WTC11 (cell line): ENCODE results near the gene MRPL33. TPM values are rescaled to one million over a fixed set of nuclear protein-coding genes. Genes with fewer than 3 reads are reported as not detected.

Source experiments
- ATAC-seq: fragments of 200-7000 bp; cut with Tn5 transposase; 2 replicates; pipeline ENCODE4 v1.10.0; 2021; ENCODE audit warnings: mild to moderate bottlenecking, moderate library complexity
- CTCF ChIA-PET: fragments of 300-600 bp; sonication (Branson Sonifier 250); formaldehyde crosslinking; loops from one replicate; lab custom pipeline; 2021; ENCODE audit warnings: antibody characterized with exemption; lab: Charles Lee
- POLR2A ChIA-PET: fragments of 350-600 bp; sonication (Branson Sonifier 250); formaldehyde crosslinking; loops from one replicate; lab custom pipeline; 2021; ENCODE audit warnings: antibody characterized with exemption; lab: Charles Lee
- DNase-seq: peaks from one replicate; pipeline ENCODE4 v3.0.0; 2021; ENCODE audit warnings: low spot score
- H3K27ac Mint-ChIP-seq: 2 replicates; pipeline ENCODE4 v1.8.0; 2021; ENCODE audit warnings: mixed read lengths
- H3K27me3 Mint-ChIP-seq: 2 replicates; pipeline ENCODE4 v1.8.0; 2021; ENCODE audit warnings: low read depth, mild to moderate bottlenecking, moderate library complexity, mixed read lengths
- H3K36me3 Mint-ChIP-seq: 2 replicates; pipeline ENCODE4 v1.8.0; 2021; ENCODE audit warnings: mixed read lengths
- H3K4me1 Mint-ChIP-seq: 2 replicates; pipeline ENCODE4 v1.8.0; 2022; ENCODE audit warnings: mixed read lengths
- H3K4me3 Mint-ChIP-seq: 2 replicates; pipeline ENCODE4 v1.8.0; 2021; ENCODE audit warnings: mild to moderate bottlenecking, moderate library complexity, mixed read lengths
- H3K9me3 Mint-ChIP-seq: 2 replicates; pipeline ENCODE4 v1.8.0; 2021; ENCODE audit warnings: mixed read lengths
- ATF3 ChIP-seq: sonication (generic); formaldehyde crosslinking; conservative IDR thresholded peaks from 2 replicates; pipeline ENCODE4 v1.8.1; 2022; ENCODE audit warnings: mild to moderate bottlenecking, missing genetic modification reagents
- ATF6 ChIP-seq: sonication (generic); formaldehyde crosslinking; IDR thresholded peaks from 2 replicates; pipeline ENCODE4 v1.8.1; 2023; ENCODE audit warnings: mild to moderate bottlenecking, missing genetic modification reagents
- CBFB ChIP-seq: sonication (generic); formaldehyde crosslinking; IDR thresholded peaks from 2 replicates; pipeline ENCODE4 v1.8.1; 2022; ENCODE audit warnings: mild to moderate bottlenecking, low read depth, missing genetic modification reagents
- CREM ChIP-seq: sonication (generic); formaldehyde crosslinking; IDR thresholded peaks from 2 replicates; pipeline ENCODE4 v1.8.1; 2022; ENCODE audit warnings: mild to moderate bottlenecking, missing genetic modification reagents, moderate library complexity
- E2F1 ChIP-seq: sonication (generic); formaldehyde crosslinking; IDR thresholded peaks from 2 replicates; pipeline ENCODE4 v1.8.0; 2022; ENCODE audit warnings: mild to moderate bottlenecking, missing genetic modification reagents
- ERG ChIP-seq: fragments of 250-450 bp; sonication (Bioruptor Pico); IDR thresholded peaks from 2 replicates; pipeline ENCODE4 v1.8.0; 2021; ENCODE audit warnings: mild to moderate bottlenecking
- IRF2 ChIP-seq: sonication (generic); formaldehyde crosslinking; IDR thresholded peaks from 2 replicates; pipeline ENCODE4 v1.8.0; 2022; ENCODE audit warnings: low read depth, missing genetic modification reagents, borderline replicate concordance
- JAZF1 ChIP-seq: fragments of 250-450 bp; sonication (Bioruptor Pico); IDR thresholded peaks from 2 replicates; pipeline ENCODE4 v1.9.0; 2021; ENCODE audit warnings: moderate library complexity, mild to moderate bottlenecking, inconsistent platforms
- JUN ChIP-seq: sonication (generic); formaldehyde crosslinking; IDR thresholded peaks from 2 replicates; pipeline ENCODE4 v1.8.0; 2023; ENCODE audit warnings: mild to moderate bottlenecking, missing genetic modification reagents
- MYBL2 ChIP-seq: sonication (generic); formaldehyde crosslinking; IDR thresholded peaks from 2 replicates; pipeline ENCODE4 v1.8.1; 2023; ENCODE audit warnings: mild to moderate bottlenecking, moderate library complexity, missing genetic modification reagents
- NFATC4 ChIP-seq: fragments of 250-450 bp; sonication (Bioruptor Pico); IDR thresholded peaks from 2 replicates; pipeline ENCODE4 v1.9.0; 2021; ENCODE audit warnings: mild to moderate bottlenecking
- OVOL2 ChIP-seq: fragments of 250-450 bp; sonication (Bioruptor Pico); IDR thresholded peaks from 2 replicates; pipeline ENCODE4 v1.9.0; 2021; ENCODE audit warnings: mild to moderate bottlenecking, borderline replicate concordance
- PRDM15 ChIP-seq: sonication (generic); formaldehyde crosslinking; IDR thresholded peaks from 2 replicates; pipeline ENCODE4 v1.8.0; 2022; ENCODE audit warnings: missing genetic modification reagents
- RORB ChIP-seq: fragments of 250-450 bp; sonication (Bioruptor Pico); IDR thresholded peaks from 2 replicates; pipeline ENCODE4 v1.9.0; 2021; ENCODE audit warnings: mild to moderate bottlenecking
- SMAD4 ChIP-seq: sonication (generic); formaldehyde crosslinking; IDR thresholded peaks from 2 replicates; pipeline ENCODE4 v1.8.0; 2022; ENCODE audit warnings: mild to moderate bottlenecking, missing genetic modification reagents
- TEAD1 ChIP-seq: sonication (generic); formaldehyde crosslinking; IDR thresholded peaks from 2 replicates; pipeline ENCODE4 v1.8.0; 2022; ENCODE audit warnings: mild to moderate bottlenecking, missing genetic modification reagents
- ZBTB21 ChIP-seq: sonication (generic); formaldehyde crosslinking; IDR thresholded peaks from 2 replicates; pipeline ENCODE4 v1.8.1; 2023; ENCODE audit warnings: mild to moderate bottlenecking, missing genetic modification reagents, borderline replicate concordance
- ZNF121 ChIP-seq: sonication (generic); formaldehyde crosslinking; IDR thresholded peaks from 2 replicates; pipeline ENCODE4 v1.8.0; 2023; ENCODE audit warnings: missing genetic modification reagents
- ZNF281 ChIP-seq: sonication (generic); formaldehyde crosslinking; IDR thresholded peaks from 2 replicates; pipeline ENCODE4 v1.8.0; 2023; ENCODE audit warnings: mild to moderate bottlenecking, missing genetic modification reagents
- ZNF317 ChIP-seq: sonication (generic); formaldehyde crosslinking; IDR thresholded peaks from 2 replicates; pipeline ENCODE4 v1.8.1; 2023; ENCODE audit warnings: low read depth, mild to moderate bottlenecking, moderate library complexity, missing genetic modification reagents, borderline replicate concordance
- ZNF416 ChIP-seq: fragments of 250-450 bp; sonication (Bioruptor Pico); IDR thresholded peaks from 2 replicates; pipeline ENCODE4 v1.9.0; 2021; ENCODE audit warnings: mild to moderate bottlenecking, inconsistent platforms
- ZNF532 ChIP-seq: fragments of 250-450 bp; sonication (Bioruptor Pico); IDR thresholded peaks from 2 replicates; pipeline ENCODE4 v1.9.0; 2021; ENCODE audit warnings: mild to moderate bottlenecking, borderline replicate concordance
- total RNA-seq: library from RNA; stranded (reverse); gene quantifications from 3 replicates; pipeline ENCODE4 v1.2.3, GENCODE V29; 2021

The MRPL33 gene
- total RNA-seq, 1 experiment from 2014 or later = 52.5 TPM

- TF ChIP-seq PRDM15 (no peak), ZNF416 (CRISPR knock-in tag) (no peak), ZNF532 (no peak), ZNF317 (CRISPR knock-in tag) (no peak)
Measured at GRCh38 chr2:27739058-27739373, 32.5 kb upstream of the MRPL33 start (continued).

- POLR2A ChIA-PET = interaction anchor here (0.6 to 1.2 kb wide), 3 partner anchors 11 to 120 kb away, joined by 3 to 5 read pairs (median 4); no protein-coding TSS in a partner anchor
- DNase-seq = no peak
- CTCF ChIA-PET = interaction anchor here (1.0 to 2.0 kb wide), 3 partner anchors 11 to 18 kb away, joined by 3 to 8 read pairs (median 4); no protein-coding TSS in a partner anchor
- TF ChIP-seq JUN (CRISPR knock-in tag) (no peak), RORB (CRISPR knock-in tag) (no peak), ATF6 (CRISPR knock-in tag) (no peak), CBFB (CRISPR knock-in tag) (no peak), ZNF121 (no peak), ATF3 (CRISPR knock-in tag) (no peak), E2F1 (CRISPR knock-in tag) (no peak), TEAD1 (no peak), MYBL2 (CRISPR knock-in tag) (no peak), NFATC4 (CRISPR knock-in tag) (no peak), CREM (CRISPR knock-in tag) (no peak), ERG (no peak), OVOL2 (CRISPR knock-in tag) (no peak), JAZF1 (CRISPR knock-in tag) (no peak), ZBTB21 (no peak), IRF2 (CRISPR knock-in tag) (no peak), ZNF281 (no peak), SMAD4 (CRISPR knock-in tag) (no peak)
Measured at GRCh38 chr2:27741673-27742072, 29.8 kb upstream of the MRPL33 start.

More at GRCh38 chr2:27741673-27742072, 29.8 kb upstream of the MRPL33 start:
- H3K4me1 Mint-ChIP-seq = peaks cover 3% of the 10 kb centered on the region; the same call in 1 of the 2 replicates
- no peak for ATAC-seq
- H3K36me3 Mint-ChIP-seq = peaks cover 2% of the 10 kb centered on the region
- H3K27ac Mint-ChIP-seq = no peak overlapping the region
- H3K27me3 Mint-ChIP-seq = peaks cover 19% of the 10 kb centered on the region
- H3K9me3 Mint-ChIP-seq = peaks cover 15% of the 10 kb centered on the region
- H3K4me3 Mint-ChIP-seq = no peak overlapping the region
